ENCODE measurements around the gene ARHGAP15.

Gene ARHGAP15

GRCh38 chr2:143282684-143283083 is 153.5 kb downstream of the ARHGAP15 start:
- TF ChIP-seq, protein P1, sequence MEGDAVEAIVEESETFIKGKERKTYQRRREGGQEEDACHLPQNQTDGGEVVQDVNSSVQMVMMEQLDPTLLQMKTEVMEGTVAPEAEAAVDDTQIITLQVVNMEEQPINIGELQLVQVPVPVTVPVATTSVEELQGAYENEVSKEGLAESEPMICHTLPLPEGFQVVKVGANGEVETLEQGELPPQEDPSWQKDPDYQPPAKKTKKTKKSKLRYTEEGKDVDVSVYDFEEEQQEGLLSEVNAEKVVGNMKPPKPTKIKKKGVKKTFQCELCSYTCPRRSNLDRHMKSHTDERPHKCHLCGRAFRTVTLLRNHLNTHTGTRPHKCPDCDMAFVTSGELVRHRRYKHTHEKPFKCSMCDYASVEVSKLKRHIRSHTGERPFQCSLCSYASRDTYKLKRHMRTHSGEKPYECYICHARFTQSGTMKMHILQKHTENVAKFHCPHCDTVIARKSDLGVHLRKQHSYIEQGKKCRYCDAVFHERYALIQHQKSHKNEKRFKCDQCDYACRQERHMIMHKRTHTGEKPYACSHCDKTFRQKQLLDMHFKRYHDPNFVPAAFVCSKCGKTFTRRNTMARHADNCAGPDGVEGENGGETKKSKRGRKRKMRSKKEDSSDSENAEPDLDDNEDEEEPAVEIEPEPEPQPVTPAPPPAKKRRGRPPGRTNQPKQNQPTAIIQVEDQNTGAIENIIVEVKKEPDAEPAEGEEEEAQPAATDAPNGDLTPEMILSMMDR (IDR thresholded peaks at IDR 0.05; ENCODE audit: insufficient read depth, missing control alignments) = no peak
- no peak for FAIRE-seq
- DNase-seq (ENCODE audit: insufficient read length, low spot score) = no peak

GRCh38 chr2:143284087-143284675 is 155.0 kb downstream of the ARHGAP15 start:
- DNase-seq (ENCODE audit: insufficient read length, low spot score) = no peak
- FAIRE-seq = no peak
- TF ChIP-seq, protein P1 (IDR thresholded peaks at IDR 0.05; ENCODE audit: insufficient read depth, missing control alignments) = peak; percentile 59

DNA sequence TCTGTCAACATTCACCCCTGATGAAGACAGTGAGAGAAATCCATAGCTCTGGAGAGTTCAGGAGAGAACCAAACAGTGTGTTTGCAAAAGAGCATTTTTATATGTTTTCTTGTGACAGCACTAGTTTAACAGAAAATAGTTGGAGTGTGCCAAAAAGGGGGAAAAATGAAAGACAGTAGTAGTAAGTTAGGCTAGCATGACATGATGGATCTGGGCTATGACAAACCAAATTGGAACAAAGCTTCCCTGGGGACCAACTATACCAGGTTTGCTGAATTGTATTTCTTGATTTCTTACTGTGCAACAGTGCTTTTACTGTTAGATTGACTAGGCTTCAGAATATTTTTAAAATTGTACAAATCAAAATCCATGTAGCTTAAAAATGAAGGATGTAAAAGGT is 159.8 kb downstream of the ARHGAP15 start:
- DNase-seq (ENCODE audit: insufficient read length, low spot score) = no peak
- FAIRE-seq = no peak
- TF ChIP-seq, protein P1 (IDR thresholded peaks at IDR 0.05; ENCODE audit: insufficient read depth, missing control alignments) = no peak

GRCh38 chr2:143290221-143290620 is 161.0 kb downstream of the ARHGAP15 start:
- DNase-seq (ENCODE audit: insufficient read length, low spot score) (no peak), FAIRE-seq (no peak)
- TF ChIP-seq, protein P1 (IDR thresholded peaks at IDR 0.05; ENCODE audit: insufficient read depth, missing control alignments) = no peak

DNA sequence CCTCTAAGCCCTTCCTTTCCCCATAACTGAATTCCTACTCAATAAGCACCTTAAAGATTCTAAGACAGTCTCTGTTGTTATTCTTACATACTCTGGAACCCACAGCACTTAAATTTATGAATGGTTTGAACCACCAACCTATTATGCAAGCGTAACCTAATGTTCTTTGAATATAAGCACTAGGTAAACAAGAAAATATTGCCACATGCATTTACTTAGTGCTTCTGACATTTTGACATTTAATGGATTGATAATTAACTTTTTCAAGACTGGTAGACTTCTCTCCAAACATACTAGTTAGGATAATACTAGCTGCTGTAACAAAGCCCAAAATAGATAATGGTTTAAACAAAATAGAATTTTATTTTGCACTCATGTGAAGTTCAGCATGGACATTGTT is 164.8 kb downstream of the ARHGAP15 start:
- TF ChIP-seq, protein P1 (IDR thresholded peaks at IDR 0.05; ENCODE audit: insufficient read depth, missing control alignments) = no peak
- no peak for DNase-seq (ENCODE audit: insufficient read length, low spot score)
- no peak for FAIRE-seq

DNA sequence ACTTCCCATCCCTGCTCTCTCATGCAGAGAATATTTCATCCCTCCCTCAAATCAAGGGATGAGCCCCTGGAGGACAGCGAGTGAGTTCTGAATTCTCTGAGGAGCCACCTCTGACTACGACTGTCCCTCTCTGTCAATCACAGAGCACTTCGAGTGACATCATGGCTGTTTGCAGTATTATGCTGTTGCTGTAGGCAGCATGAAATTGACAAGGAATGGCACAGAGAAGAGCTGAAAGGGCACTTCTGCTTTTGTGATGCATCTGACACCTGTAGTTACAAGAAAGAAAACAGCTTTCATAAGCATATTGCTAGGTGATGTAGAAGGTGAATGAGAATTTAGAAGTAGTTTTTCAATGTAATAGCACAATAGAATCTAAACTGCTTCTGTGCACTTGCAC is 166.9 kb downstream of the ARHGAP15 start:
- no peak for FAIRE-seq
- TF ChIP-seq, protein P1 (IDR thresholded peaks at IDR 0.05; ENCODE audit: insufficient read depth, missing control alignments) = no peak

DNA sequence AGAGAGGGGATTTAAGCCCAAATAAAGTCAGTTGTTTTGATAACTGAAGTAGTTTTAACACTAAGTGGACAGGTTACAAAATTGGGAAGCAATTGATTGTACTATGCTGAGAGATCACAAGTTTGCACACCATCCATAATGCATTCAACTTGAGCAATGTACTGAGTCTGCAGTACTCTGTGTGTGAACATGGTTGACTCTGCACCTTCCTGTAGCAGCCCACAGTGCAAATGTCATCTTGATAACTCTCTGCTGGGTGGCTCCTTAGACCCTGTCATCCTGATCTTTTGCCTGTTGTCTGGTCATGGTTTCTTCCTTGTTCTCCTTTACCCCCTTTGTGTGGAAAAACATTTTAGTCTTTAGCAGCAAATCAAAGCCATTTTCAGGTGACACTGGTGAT is 168.0 kb downstream of the ARHGAP15 start:
- no peak for DNase-seq (ENCODE audit: insufficient read length, low spot score)
- FAIRE-seq = no peak
- TF ChIP-seq, protein P1 (IDR thresholded peaks at IDR 0.05; ENCODE audit: insufficient read depth, missing control alignments) = no peak

More for the DNA sequence above, 166.9 kb downstream of the ARHGAP15 start:
- no peak for DNase-seq (ENCODE audit: insufficient read length, low spot score)
